HL-60/S4 treated with phorbol 12-myristate 13-acetate at 8.2 ng/mL for 4 days and 3 days (cell line): ENCODE data around the gene ZDHHC16.
"Not testable (repeated sequence)": the region's sequence is repeated elsewhere in the genome, so short reads cannot be mapped to it uniquely, and the experiment has no call there.

Source experiments
- in situ Hi-C: fragments of 300-500 bp; cut with MboI; formaldehyde crosslinking; loops from 2 replicates; pipeline ENCODE4 v1.15.0; 2022; ENCODE audit warnings: low sequenced_read_pairs

ZDHHC16 gene

DNA sequence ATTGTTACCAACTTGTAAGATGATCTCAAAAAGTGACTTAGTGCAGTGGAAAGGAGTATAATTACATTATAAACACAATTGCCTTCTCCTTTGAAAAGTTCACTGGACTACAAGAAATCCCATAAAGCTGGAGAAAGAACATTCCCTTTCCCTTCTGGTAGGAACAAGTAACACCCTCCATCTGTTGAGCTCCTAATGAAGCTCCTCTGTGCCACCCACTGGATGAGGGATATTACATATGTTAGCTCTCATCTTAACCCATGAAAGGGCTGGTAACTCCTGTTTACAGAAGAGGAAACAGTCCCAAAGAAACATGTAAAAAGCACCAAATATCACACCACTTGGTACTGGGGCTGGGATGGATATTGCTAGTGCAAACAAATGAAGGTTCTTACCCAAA, 11.9 kb upstream of the ZDHHC16 start:
- in situ Hi-C loops, result no loop called here

DNA sequence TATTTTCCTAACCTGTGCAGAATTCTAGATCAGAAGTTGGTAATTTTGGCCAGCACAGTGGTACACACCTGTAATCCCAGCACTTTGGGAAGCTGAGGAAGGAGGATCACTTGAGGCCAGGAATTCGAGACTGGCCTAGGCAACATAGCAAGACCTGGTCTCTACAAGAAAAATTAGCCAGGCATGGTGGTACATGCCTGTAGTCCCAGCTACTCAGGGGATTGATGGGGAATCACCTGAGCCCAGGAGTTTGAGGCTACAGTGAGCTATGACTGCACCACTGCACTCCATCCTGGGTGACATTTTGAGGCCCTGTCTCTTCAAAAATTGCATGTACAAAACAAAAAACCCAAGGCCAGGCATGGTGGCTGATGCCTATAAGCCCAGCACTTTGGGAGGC, 11.4 kb upstream of the ZDHHC16 start:
- in situ Hi-C loops, result no loop called here

DNA sequence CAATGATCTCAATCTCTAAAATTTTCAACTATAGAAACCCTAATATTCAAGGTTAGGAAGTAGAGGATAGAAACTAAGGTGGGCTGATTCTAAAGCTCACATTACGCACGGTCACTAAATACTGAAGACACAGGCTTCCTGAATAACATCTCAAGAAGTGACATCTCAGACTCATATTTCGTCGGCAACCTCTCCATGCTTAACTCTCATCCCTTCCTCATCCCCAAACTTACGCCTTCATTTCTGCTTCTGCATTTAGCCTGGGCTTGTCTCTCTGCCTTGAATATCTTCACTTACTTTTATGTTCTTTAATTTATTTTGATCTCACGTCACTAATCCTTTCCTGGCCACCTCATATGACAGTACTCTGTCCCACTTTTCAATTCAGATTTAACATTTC, 10.8 kb upstream of the ZDHHC16 start:
- in situ Hi-C loops, result no loop called here

DNA sequence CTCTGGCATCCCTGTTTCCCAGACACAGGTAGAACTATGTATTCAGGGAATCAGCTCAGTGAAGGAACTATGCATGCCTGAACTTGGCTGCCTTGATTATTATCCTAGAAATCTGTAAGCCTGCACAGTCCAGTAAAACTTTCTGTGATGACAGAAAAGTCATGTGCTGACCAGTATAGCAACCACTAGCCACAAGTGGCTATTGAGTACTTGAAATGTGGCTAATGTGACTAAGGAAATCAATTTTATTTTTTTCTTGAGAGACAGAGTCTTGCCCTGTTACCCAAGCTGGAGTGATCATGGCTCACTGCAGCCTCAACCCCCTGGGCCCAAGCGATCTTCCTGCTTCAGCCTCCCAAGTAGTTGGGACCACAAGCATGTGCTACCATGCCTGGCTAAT, 3.7 kb upstream of the ZDHHC16 start:
- in situ Hi-C loops, result no loop called here

DNA sequence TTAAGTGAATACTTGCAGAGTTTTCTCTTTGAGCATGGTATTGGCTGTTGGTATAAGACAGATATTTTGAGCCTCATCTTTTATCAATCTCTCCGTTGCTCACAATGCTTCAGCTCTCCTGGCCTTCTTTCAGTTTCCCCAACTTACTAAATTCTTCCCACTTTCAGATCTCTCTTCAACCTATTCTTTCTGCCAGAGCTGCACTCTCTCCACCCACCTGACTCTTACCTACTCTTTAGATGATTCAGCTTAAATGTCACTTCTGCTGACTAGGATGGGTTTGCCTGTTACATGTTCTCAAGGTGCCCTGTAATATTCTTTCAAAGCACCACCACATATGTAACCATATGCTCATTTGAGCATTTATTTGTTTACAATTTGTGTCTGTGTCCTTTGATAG, 1.8 kb upstream of the ZDHHC16 start:
- in situ Hi-C loops, result no loop called here

DNA sequence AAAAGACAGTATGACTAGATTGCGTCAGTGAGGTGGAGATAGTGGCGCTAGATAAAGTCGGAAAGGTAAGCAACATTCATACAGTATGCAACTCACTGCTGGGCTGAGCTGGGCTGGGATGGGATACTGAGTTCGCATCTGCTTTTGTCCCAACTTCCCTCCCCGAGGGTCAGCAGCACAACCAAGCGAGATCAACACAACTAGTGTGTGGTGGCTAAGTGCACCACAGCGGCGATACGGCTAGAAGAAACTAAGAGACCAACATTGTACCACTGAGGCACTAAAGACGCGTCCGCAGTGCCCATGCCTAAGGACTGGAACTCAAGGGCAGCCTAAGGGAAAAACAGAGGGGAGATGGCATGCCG, 636 bp upstream of the ZDHHC16 start:
- in situ Hi-C loops, result no loop called here

DNA sequence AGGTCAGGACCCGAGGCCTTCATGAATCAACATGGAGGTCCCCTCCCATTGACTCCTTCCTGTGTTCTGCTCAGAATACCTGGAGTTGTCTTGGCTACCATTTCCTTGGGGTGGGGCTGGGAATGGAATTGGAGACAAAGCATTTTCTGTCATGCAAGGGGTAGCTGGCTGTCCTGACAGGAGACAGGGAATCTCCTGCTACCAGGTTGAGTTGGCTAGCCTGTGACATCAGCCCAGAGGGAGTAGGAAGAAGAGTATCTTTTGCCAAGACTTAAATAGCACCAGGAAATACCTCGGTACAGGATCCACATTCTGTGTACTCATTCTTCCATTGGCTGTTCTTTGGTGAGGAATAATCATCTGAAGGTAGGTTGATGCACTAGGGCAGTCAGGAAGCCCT, 4.9 kb downstream of the ZDHHC16 start:
- in situ Hi-C loops, result no loop called here

DNA sequence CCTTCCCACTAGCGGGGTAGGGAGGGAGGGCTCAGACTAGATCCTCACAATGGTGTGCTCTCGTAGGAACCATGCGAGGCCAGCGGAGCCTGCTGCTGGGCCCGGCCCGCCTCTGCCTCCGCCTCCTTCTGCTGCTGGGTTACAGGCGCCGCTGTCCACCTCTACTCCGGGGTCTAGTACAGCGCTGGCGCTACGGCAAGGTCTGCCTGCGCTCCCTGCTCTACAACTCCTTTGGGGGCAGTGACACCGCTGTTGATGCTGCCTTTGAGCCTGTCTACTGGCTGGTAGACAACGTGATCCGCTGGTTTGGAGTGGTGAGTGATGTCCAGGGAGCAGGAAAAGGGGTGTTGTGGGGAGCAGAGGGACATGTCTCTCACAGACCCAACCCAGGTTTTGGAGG, 5.6 kb downstream of the ZDHHC16 start:
- in situ Hi-C loops, result no loop called here

DNA sequence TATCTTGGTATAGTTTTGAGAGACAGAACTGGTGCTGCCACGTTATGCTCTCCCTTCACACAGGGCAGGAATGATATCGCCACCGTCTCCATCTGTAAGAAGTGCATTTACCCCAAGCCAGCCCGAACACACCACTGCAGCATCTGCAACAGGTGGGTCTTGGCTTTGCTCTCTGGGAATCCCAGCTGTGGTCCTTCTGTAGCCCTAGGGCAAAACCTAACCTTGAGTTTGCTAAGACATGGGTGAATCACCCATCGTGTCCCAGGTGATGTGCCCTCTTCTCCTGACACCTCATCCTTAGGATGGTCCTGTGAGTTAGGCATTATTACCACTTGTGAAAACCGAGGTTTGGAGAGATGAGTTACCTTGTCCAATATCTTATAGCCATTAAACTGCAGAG, 6.4 kb downstream of the ZDHHC16 start:
- in situ Hi-C loops, result no loop called here

DNA sequence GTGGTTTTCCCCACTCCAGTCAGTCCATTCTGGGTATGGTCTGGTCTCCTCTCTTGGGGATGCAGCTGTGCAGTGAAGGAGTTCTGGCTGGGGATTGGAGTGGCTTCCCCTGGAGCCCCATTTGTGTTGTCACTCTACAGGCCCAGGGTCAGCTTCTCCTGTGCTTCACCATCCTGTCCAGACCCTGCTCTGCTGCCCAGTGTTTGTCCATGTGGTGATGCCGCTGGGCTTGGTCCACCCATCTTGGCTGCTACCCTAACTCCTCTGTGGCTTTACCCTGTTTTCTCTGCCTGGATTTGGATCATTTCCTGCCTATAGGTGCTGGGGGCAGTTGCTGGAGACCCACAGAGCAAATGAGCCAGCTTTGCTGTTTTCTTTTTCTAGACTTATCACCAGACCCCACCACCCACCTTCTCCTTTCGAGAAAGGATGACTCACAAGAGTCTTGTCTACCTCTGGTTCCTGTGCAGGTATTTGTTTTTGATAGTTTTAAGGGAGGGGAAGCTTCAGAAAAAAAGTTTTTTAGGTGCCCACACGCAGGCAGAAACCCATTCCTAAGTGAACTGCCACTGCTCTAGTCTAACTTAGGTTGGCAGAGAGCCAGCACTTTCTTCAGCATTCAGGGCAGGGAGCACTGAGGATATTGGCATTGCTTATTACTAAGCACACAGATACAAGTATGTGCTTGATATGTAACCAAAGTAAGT, 8.5 kb downstream of the ZDHHC16 start:
- in situ Hi-C loops, result no loop called here

DNA sequence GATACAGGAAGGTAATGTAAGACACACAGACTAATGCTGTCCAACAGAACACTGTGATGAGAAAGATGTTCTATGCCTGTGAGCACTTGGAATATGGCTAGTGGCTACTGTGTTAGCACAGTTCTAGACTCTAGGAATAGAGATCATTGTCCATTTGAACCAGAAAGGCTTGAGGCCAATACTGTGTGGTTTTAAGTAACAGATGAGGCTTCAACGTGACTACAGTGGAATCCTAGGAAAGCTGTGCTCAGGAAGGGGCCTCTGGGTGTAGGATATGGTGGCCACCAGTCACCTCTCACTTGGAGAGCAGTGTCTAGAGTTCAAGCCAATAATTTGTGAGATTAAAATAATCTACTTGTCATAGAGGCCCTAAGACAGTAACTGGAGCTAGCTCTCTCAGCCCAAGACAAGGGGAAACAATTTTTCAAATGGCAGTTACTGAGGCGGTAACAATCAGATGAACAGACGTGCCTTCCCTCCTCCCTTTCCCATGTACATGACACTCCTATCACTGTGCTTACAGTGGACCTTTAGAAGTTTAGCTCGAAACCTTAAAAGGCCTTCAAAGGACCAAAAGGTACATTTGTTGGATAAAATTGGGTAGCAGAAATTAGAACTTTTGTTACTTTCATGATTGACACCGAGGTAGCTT, 10.2 kb downstream of the ZDHHC16 start:
- in situ Hi-C loops, result no loop called here

DNA sequence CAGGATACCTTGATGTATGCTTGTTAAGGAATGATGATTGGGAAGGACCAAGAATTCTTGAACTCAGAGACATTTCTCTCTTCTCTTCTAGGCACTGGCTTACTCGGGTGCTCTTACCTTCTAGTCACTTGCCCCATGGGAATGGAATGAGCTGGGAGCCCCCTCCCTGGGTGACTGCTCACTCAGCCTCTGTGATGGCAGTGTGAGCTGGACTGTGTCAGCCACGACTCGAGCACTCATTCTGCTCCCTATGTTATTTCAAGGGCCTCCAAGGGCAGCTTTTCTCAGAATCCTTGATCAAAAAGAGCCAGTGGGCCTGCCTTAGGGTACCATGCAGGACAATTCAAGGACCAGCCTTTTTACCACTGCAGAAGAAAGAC, 10.7 kb downstream of the ZDHHC16 start:
- in situ Hi-C loops, result no loop called here

DNA sequence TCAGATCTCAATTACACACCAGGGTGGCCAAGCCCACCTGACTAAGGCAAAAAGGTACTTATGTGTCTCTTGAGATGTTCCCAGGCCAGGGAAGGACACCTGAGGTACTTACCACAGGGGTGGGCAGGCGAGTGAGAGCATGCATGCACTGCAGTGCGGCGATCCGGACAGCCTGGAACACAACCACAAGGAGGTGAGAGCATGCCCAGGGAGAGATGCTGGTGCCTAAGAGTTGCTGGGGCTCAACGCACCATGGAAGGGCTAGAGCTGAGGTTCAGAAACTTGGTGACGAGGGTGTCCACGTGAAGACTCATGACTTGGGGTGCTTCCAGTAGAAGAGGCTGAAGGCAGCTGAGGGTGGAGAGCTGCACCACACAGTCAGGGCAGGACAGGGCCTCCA, 13.1 kb downstream of the ZDHHC16 start:
- in situ Hi-C loops, result no loop called here

DNA sequence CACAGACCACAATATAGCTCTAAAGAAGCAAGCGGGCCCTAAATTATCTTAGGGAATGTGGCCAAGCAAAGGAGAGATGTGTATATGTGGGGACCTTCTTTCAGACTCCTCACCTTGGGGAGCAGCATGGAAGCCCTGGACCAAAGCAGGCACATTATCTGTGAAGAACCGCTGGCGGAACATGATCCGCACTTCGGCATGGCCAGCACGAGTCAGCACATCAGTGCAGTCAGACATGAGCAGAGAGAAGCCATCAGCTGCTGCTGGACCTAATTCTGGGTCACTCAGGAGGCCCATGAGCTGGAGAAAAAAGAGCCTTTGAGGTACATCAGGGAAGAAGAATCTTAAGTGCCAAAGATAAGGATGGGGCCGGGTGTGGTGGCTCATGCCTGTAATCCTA, 14.0 kb downstream of the ZDHHC16 start:
- in situ Hi-C loops, result no loop called here

DNA sequence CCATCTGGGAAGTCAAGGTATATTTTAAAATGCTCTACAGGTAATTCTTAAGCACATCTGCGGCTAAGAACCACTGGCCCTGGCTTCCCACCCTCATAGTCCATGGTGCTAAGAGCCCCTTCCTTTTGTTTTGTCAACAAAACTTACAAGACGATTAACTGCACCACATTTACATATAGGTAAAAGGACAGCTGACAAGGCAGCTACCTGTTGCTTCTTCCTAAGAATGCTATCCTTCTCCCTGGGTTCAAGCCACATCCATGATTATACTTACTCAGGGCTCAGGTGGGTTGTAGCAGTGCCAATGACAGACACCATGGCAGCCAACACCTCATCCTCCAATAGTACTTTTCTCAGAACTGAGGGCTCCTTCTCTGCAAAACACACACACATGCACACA, 16.3 kb downstream of the ZDHHC16 start:
- in situ Hi-C loops, result no loop called here

DNA sequence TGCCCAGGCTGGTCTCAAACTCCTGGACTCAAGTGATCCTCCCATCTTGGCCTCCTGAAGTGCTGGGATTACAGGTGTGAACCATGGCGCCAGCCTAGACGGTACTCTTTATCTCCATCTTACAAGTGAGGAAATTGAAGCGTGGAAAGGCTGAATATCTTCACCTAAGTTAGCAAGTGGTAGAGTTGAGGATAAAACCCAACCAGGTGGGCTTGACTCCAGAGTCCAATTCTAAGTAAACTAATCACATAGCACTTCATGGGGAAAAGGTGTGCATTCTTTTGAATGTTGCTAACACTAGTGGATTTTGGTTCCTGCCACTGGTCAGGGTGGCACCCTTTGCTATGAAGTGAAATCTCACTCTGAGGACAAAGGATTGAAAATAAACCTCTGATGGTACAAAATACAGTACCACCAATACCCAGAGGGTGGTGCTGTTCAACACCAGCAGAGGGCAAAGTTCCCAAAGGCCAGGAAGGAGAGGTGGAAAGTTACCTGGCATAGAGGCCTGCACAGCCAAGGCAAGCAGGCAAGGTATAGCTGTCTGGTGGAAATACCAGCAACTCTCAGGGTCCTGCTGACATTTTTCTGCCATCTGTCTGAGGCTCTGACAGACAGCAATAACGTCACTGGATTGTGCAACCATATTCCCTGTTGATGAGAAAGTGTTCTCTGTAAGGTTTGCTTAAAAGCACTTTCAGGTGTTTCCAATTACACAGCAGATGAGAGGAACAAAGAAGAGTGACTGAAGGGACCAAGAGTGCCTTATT, 17.6 kb downstream of the ZDHHC16 start:
- in situ Hi-C loops, result no loop called here

DNA sequence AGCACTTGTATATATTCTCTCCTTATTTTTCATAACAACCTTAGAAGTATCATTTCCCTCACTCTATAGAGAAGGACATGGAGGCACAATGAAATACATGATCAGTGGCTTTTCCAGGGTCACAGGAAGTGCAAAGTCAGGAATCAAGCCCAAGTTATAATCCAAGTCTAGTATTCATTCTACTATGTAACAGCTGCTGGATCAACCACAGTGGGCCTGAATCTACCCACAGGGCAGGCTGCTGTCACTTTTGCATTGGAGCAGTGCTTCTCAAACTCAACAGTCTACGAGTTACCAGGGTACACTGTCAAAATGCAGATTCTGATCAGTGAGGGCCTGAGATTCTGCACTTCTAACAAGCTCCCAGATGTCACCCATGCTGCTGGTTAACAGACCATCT, 18.3 kb downstream of the ZDHHC16 start:
- in situ Hi-C loops, result no loop called here

DNA sequence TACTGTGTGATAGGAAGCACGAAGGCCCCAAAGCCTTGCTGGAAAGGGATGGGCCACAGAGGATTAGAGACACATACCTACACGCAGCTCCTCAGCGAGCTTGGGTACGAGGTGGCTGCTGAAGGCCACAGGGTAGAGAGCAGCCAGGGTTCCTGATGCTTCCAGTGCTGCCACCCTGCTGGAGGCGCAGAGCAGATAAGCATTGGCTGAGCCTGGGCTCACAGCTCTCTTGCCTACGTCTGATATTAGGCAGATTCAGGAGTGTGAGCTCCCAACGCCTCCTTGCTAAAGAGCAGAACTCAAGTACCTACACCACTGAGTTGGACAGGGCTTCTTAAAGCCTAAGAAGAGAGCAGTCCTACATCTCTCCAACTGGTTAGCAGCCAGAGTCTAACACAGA, 20.0 kb downstream of the ZDHHC16 start:
- in situ Hi-C loops, result no loop called here

DNA sequence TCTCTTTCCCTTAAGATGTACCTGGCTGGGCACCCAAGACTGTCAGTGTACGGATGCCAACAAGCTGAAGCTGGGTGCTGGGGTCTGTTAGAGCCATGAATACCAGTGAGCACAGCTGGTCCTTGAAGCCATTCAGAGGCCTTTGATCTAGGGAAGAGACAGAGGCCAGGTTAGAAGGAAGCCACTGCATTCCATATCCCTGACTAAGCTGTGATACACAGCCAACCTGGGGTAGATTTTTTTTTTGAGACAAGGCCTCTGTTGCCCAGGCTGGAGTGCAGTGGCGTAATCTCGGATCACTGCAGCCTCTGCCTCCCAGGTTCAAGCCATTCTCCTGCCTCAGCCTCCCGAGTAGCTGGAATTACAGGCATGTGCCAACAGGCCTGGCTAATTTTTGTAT, 20.8 kb downstream of the ZDHHC16 start:
- in situ Hi-C loops, result no loop called here

DNA sequence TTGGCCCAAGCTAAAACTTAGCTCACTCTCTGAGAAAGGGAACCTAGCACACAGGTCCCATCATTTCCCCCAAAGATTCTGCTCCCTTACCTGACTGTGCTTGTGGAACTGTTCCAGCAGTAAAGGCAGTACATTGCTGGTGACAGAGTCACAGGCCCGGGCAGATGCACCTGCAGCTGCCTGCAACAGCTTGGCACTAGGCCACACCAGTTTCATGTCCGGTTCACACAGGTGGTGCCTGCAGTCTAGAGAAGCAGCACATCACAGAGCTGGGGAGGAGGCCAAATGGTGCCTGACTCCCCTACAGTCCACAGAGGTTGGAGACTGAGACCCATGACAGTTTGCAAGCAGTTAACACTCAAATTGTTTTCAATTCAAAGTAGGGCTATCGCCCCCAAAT, 22.2 kb downstream of the ZDHHC16 start:
- in situ Hi-C loops, result no loop called here

DNA sequence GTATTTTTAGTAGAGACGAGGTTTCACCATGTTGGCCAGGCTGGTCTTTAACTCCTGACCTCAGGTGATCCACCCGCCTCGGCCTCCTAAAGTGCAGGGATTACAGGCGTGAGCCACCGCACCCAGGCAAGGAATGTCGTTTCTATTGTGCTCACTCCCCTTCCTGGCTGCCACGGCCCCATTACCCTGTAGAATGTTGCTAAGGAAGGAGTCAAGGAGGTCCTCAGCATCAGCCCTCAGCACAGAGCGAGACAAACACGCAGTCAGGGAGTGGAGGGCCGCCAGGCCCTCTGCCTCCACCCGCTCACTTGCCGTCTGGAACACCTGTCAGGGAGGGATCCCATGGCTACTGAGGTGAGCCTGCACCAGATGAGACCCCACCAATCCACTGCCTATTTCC, 22.8 kb downstream of the ZDHHC16 start:
- in situ Hi-C loops, result not testable (repeated sequence)

DNA sequence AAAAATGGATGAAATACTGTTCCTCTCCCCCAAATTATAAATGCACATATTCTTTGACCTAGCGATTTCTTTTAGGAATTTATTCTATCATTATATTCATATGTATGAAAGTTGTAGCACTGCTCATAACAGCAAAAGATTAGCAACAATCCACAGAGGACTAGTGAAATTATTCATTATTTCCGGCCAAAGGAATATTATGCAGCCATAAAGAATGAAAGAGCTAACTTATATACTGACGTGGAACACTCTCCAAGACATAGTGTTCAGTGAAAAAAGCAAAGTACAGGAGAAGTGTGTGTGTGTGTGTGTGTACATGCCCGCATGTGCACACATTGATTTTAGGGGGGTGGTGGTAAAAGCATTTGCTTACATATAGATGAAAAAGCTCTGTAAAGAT, 28.9 kb downstream of the ZDHHC16 start:
- in situ Hi-C loops, result no loop called here
